22Rv1 (cell line): ENCODE data around the gene MOB3B.

Experiments
- ZFX ChIP-seq: fragments of 450-650 bp; IDR thresholded peaks from 2 replicates; pipeline ENCODE4 v1.6.1; 2017; ENCODE audit warnings: antibody characterized with exemption, borderline replicate concordance
- TF ChIP-seq, protein P1 (sequence below): fragments of 450-650 bp; IDR thresholded peaks from 2 replicates; pipeline ENCODE4 v1.5.1; 2017; ENCODE audit warnings: mild to moderate bottlenecking

DNA sequence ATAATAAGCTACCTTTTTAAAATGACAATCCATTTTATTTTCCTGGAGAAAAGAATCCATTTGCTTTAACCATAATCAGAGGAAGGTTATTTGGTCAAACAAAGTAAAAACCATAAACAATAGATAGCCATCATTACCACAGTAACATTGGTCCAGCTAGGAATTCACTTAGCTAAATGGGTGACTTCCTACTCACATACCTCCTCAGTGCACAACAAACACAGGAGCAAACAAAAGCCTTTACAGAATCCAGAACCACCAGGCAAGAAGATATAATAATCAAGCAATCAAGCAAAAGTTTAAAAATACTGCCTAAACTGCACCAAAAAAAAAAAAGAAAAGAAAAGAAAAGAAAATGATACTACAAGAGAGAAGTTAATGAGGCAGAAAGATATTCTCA is 6.5 kb downstream of the MOB3B start:
- TF ChIP-seq, protein P1, sequence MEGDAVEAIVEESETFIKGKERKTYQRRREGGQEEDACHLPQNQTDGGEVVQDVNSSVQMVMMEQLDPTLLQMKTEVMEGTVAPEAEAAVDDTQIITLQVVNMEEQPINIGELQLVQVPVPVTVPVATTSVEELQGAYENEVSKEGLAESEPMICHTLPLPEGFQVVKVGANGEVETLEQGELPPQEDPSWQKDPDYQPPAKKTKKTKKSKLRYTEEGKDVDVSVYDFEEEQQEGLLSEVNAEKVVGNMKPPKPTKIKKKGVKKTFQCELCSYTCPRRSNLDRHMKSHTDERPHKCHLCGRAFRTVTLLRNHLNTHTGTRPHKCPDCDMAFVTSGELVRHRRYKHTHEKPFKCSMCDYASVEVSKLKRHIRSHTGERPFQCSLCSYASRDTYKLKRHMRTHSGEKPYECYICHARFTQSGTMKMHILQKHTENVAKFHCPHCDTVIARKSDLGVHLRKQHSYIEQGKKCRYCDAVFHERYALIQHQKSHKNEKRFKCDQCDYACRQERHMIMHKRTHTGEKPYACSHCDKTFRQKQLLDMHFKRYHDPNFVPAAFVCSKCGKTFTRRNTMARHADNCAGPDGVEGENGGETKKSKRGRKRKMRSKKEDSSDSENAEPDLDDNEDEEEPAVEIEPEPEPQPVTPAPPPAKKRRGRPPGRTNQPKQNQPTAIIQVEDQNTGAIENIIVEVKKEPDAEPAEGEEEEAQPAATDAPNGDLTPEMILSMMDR: no peak
- TF ChIP-seq ZFX: no peak
